Measurements from ENCODE around the gene DDAH1. TPM values are rescaled to one million over a fixed set of nuclear protein-coding genes. Genes with fewer than 3 reads are reported as not detected.
A peak's percentile ranks its signal among the peaks of the same experiment; 100 is the strongest.

DDAH1 gene
- total RNA-seq, 1 experiment from 2014 or later: 7.9 TPM

DNA sequence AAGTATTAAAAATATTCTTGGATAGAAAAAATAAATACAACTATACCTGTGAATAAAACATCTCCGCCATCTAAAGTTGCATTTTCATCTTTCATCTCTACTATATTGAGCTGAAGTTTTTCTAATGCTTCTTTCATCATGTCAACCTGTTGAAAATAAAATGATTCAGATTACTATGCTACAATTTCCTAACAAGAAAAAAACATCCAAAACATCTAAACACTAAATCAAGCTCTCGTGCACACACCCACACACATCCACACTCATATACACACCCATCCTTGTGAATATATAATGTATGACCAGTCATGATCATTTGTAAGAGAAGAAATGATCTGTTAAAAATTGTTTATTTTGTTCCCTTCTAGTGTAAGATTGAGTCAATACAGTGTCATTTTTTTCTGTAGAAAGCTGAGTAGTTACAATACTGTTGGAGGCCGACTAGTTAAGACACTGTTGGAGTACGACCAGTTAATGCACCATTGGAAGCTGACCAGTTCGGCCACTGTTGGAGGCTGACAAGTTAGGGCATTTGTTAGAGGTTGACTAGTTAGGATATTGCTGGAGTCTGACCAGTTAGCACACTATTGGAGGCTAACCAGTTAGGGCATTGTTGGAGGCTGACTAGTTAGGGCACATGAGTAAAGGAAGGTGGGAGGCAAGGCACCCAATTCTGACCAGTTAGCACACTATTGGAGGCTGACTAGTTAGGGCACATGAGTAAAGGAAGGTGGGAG lies 106.1 kb downstream of the DDAH1 start:
- Mint-ChIP-seq H3K4me3 (ENCODE audit: unreplicated experiment) (no peak overlapping the region), H3K27ac (ENCODE audit: low read depth, unreplicated experiment) (peak overlapping the region; percentile 39), H3K9me3 (ENCODE audit: unreplicated experiment) (no peaks in the 10 kb centered on the region), H3K4me1 (ENCODE audit: insufficient read depth, unreplicated experiment) (peaks cover 10% of the 10 kb centered on the region), H3K27me3 (ENCODE audit: insufficient read depth, unreplicated experiment) (no peaks in the 10 kb centered on the region), H3K36me3 (ENCODE audit: insufficient read depth, unreplicated experiment) (peaks cover 5% of the 10 kb centered on the region)
- TF ChIP-seq, protein P1, sequence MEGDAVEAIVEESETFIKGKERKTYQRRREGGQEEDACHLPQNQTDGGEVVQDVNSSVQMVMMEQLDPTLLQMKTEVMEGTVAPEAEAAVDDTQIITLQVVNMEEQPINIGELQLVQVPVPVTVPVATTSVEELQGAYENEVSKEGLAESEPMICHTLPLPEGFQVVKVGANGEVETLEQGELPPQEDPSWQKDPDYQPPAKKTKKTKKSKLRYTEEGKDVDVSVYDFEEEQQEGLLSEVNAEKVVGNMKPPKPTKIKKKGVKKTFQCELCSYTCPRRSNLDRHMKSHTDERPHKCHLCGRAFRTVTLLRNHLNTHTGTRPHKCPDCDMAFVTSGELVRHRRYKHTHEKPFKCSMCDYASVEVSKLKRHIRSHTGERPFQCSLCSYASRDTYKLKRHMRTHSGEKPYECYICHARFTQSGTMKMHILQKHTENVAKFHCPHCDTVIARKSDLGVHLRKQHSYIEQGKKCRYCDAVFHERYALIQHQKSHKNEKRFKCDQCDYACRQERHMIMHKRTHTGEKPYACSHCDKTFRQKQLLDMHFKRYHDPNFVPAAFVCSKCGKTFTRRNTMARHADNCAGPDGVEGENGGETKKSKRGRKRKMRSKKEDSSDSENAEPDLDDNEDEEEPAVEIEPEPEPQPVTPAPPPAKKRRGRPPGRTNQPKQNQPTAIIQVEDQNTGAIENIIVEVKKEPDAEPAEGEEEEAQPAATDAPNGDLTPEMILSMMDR (IDR thresholded peaks at IDR 0.05; ENCODE audit: unreplicated experiment): no peak
- no TSS peak for BruUV-seq (replicated peaks)
- POLR2A ChIA-PET: interaction anchor here (1.0 kb wide), 1 partner anchor 13 kb away, joined by 4 read pairs; no protein-coding TSS in a partner anchor
- no peak for DNase-seq (ENCODE audit: unreplicated experiment)
- intact Hi-C loops (cut with micrococcal nuclease): no loop called here
- CTCF ChIA-PET: interaction anchor here (0.5 to 1.3 kb wide), 3 partner anchors 50 to 1423 kb away, joined by 3 to 4 read pairs (median 3); no protein-coding TSS in a partner anchor

DNA sequence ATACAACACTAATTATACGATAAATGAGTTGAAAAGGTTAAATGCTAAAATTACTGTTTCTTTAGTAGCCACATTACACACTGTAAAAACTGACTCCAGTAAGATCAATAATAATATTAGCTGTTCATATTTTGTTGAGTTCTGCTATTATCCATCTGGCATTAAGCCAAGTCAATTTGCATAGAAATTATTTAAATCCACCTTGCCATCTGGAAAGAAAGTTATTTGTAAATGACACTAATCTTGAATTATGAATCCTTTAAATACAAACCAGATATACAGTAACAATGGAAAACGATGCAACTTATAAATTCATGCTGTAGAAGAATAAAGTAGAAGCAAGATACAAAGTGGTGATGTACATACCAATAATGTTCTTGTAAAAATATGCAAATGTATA lies 107.1 kb downstream of the DDAH1 start:
- POLR2A ChIA-PET: no interaction called here
- H3K36me3 Mint-ChIP-seq (ENCODE audit: insufficient read depth, unreplicated experiment): peaks cover 5% of the 10 kb centered on the region

DNA sequence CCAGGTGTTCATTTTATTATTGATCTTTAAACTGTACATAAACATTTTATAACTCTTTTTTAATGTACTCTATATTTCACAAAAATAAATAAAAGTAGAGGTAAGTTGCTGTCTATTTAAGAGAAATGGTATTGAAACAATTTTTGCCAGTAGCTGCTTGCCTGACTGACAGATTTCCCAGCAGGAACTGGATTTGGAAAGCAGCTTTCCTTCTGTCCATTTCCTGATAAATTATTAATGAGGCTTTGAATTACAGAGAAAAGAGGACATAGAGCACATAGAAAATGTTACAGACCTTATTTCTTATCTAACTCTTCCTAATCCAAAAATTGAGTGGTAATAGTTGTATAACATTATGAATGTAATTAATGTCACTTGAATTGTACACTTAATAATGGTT lies 108.8 kb downstream of the DDAH1 start:
- no peaks in the 10 kb centered on the region for H3K27me3 Mint-ChIP-seq (ENCODE audit: insufficient read depth, unreplicated experiment)
- no peak overlapping the region for H3K27ac Mint-ChIP-seq (ENCODE audit: low read depth, unreplicated experiment)
- H3K4me3 Mint-ChIP-seq (ENCODE audit: unreplicated experiment): no peak overlapping the region
- BruUV-seq (replicated peaks): no TSS peak
- intact Hi-C loops (cut with micrococcal nuclease): no loop called here
- TF ChIP-seq, protein P1 (IDR thresholded peaks at IDR 0.05; ENCODE audit: unreplicated experiment): no peak
- H3K4me1 Mint-ChIP-seq (ENCODE audit: insufficient read depth, unreplicated experiment): peaks cover 10% of the 10 kb centered on the region
- no peaks in the 10 kb centered on the region for H3K9me3 Mint-ChIP-seq (ENCODE audit: unreplicated experiment)
- ChIA-PET CTCF (interaction anchor here (0.6 kb wide), 1 partner anchor 85 kb away, joined by 4 read pairs; no protein-coding TSS in a partner anchor), POLR2A (interaction anchor here (0.7 kb wide), 1 partner anchor 28 kb away, joined by 3 read pairs; no protein-coding TSS in a partner anchor)
- H3K36me3 Mint-ChIP-seq (ENCODE audit: insufficient read depth, unreplicated experiment): peaks cover 5% of the 10 kb centered on the region
- no peak for DNase-seq (ENCODE audit: unreplicated experiment)

More for the DNA sequence above, 107.1 kb downstream of the DDAH1 start:
- H3K9me3 Mint-ChIP-seq (ENCODE audit: unreplicated experiment): no peaks in the 10 kb centered on the region
- no peak overlapping the region for H3K27ac Mint-ChIP-seq (ENCODE audit: low read depth, unreplicated experiment)
- BruUV-seq (replicated peaks): no TSS peak
- H3K27me3 Mint-ChIP-seq (ENCODE audit: insufficient read depth, unreplicated experiment): no peaks in the 10 kb centered on the region
- CTCF ChIA-PET: interaction anchor here (0.8 kb wide), 1 partner anchor 13 kb away, joined by 3 read pairs; no protein-coding TSS in a partner anchor
- DNase-seq (ENCODE audit: unreplicated experiment): no peak
- TF ChIP-seq, protein P1 (IDR thresholded peaks at IDR 0.05; ENCODE audit: unreplicated experiment): no peak
- peaks cover 10% of the 10 kb centered on the region for H3K4me1 Mint-ChIP-seq (ENCODE audit: insufficient read depth, unreplicated experiment)
- H3K4me3 Mint-ChIP-seq (ENCODE audit: unreplicated experiment): no peak overlapping the region
- intact Hi-C loops (cut with micrococcal nuclease): no loop called here

DNA sequence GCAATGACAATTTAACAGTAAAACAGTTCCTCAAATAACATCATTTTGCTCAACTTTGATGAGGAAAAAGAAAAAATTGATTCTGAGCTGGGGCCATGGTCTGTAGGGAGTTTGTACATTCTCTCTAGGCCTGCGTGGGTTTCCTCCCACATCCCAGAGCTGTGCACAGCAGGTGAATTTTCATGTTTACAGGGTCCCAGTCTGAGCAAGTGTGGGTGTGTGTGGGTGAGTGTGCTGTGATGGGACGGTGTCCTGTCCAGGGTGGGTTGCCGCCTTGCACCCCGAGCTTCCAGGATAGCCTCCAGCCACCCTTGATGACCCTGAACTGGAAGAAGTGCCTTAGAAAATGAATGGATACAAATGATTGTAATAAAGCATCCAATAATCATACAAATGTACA lies 112.9 kb downstream of the DDAH1 start:
- Mint-ChIP-seq H3K4me3 (ENCODE audit: unreplicated experiment) (no peak overlapping the region), H3K4me1 (ENCODE audit: insufficient read depth, unreplicated experiment) (no peaks in the 10 kb centered on the region), H3K27me3 (ENCODE audit: insufficient read depth, unreplicated experiment) (no peaks in the 10 kb centered on the region), H3K36me3 (ENCODE audit: insufficient read depth, unreplicated experiment) (no peaks in the 10 kb centered on the region), H3K27ac (ENCODE audit: low read depth, unreplicated experiment) (no peak overlapping the region), H3K9me3 (ENCODE audit: unreplicated experiment) (no peaks in the 10 kb centered on the region)
- no TSS peak for BruUV-seq (replicated peaks)
- ChIA-PET POLR2A (interaction anchor here (0.9 to 1.0 kb wide), 2 partner anchors 13 to 15 kb away, joined by 3 read pairs; no protein-coding TSS in a partner anchor), CTCF (interaction anchor here (1.2 kb wide), 2 partner anchors 11 to 341 kb away, joined by 3 read pairs; no protein-coding TSS in a partner anchor)
- TF ChIP-seq, protein P1 (IDR thresholded peaks at IDR 0.05; ENCODE audit: unreplicated experiment): no peak
- intact Hi-C loops (cut with micrococcal nuclease): no loop called here
- DNase-seq (ENCODE audit: unreplicated experiment): no peak
